SK-N-SH treated with all-trans-retinoic acid at 6 μM for 48 hours (cell line): Measurements from ENCODE around the gene MTA3.

Experiments
- ARNTL ChIP-seq: fragments of 450-650 bp; formaldehyde crosslinking; IDR thresholded peaks from 2 replicates; pipeline ENCODE4 v1.5.0; 2020; ENCODE audit warnings: low read depth, mild to moderate bottlenecking, moderate library complexity, borderline replicate concordance
- CREB5 ChIP-seq: fragments of 250-450 bp; sonication (Bioruptor Pico); IDR thresholded peaks from 2 replicates; pipeline ENCODE4 v1.5.1; 2020; ENCODE audit warnings: low read depth, mild to moderate bottlenecking, moderate library complexity
- OSR1 ChIP-seq: fragments of 250-450 bp; sonication (Bioruptor Pico); IDR thresholded peaks from 2 replicates; pipeline ENCODE4 v1.8.0; 2022; ENCODE audit warnings: moderate library complexity, mild to moderate bottlenecking, inconsistent platforms
- POU6F1 ChIP-seq: fragments of 250-450 bp; sonication (Bioruptor Pico); IDR thresholded peaks from 2 replicates; pipeline ENCODE4 v1.8.0; 2021; ENCODE audit warnings: low read depth, mild to moderate bottlenecking, moderate library complexity, borderline replicate concordance
- SNAI2 ChIP-seq: fragments of 250-450 bp; sonication (Bioruptor Pico); IDR thresholded peaks from 2 replicates; pipeline ENCODE4 v1.5.0; 2020; ENCODE audit warnings: mild to moderate bottlenecking, moderate library complexity
- ZNF70 ChIP-seq: fragments of 450-650 bp; formaldehyde crosslinking; IDR thresholded peaks from 2 replicates; pipeline ENCODE4 v1.5.0; 2020; ENCODE audit warnings: mild to moderate bottlenecking, moderate library complexity
- ZNF8 ChIP-seq: fragments of 450-650 bp; formaldehyde crosslinking; IDR thresholded peaks from 2 replicates; pipeline ENCODE4 v1.5.0; 2020; ENCODE audit warnings: mild to moderate bottlenecking, moderate library complexity

GRCh38 chr2:42693688-42694479 lies 125.5 kb downstream of the MTA3 start:
- TF ChIP-seq ARNTL (CRISPR knock-in tag) = no peak
- TF ChIP-seq SNAI2 (CRISPR knock-in tag) = no peak
- no peak for TF ChIP-seq ZNF70 (CRISPR knock-in tag)
- no peak for TF ChIP-seq CREB5 (CRISPR knock-in tag)
- no peak for TF ChIP-seq ZNF8 (CRISPR knock-in tag)
- no peak for TF ChIP-seq POU6F1 (CRISPR knock-in tag)
- no peak for TF ChIP-seq OSR1
